Activated CD4-positive, alpha-beta T cell treated with anti-CD3 and anti-CD28 coated beads, Interleukin-10, Interleukin-2, amounts not matched to agents 100 ng/mL and 50 ng/mL, durations not matched to agents 16 hours and 8 hours (primary cell): ENCODE measurements around the gene TREML1.

ENCODE experiments used
- DNase-seq: peaks from one replicate; pipeline ENCODE4 v3.0.0-alpha.2; 2020

The TREML1 gene

DNA sequence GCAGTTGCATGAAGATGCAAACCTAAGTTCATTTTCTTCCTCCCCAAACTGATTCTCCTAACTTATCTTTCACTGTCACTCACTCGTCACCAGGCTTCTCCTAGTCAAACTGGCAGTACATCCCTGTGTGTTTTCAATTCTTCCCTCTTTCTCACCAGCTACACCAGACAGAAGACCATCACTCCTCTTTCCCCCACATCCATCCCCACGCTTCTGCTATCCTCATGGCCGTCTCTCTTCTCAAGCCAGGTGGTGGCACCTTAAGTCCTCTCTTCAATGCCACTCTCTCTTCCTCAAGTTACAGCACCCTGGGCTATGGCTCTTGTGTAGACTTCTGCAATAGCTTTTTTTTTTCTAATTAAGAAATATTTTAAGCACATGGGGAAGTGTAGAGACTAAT, 23.1 kb upstream of the TREML1 start:
- no peak for DNase-seq

DNA sequence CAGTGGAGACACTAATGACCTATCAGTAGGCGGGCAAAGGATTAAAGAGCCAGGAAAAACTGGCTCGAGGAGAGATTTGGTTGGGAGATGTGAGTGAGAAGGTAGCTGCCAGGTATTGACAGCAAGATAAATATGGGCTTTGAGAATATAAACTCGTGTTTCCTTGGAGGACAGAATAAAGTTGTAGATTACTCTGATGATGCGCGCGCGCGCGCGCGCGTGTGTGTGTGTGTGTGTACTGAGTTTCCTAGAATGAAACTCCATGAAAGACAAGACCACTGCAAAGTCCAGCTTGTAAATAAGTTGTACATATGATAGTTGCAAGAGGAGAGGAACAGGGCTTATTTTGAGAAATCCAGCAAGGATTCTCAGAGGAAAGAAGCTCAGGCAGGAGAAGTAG, 22.0 kb upstream of the TREML1 start:
- no peak for DNase-seq

DNA sequence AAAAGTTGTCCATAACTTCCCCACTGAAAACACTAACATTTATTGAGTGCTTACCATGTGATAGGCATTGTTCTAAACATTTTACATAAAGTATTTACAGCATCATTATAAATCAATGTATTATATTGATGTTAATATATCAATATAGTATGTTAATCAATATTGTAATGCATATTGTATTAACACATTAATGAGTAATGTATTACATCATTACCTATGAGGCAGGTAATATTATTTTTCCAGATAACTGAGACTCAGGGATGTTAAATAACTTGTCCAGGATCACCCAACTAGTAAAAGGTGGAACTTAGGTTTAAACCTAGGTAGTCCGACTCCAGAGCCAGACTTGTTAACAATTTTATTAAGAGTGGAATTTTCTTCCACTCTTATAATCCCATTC, 20.9 kb upstream of the TREML1 start:
- DNase-seq, result no peak

DNA sequence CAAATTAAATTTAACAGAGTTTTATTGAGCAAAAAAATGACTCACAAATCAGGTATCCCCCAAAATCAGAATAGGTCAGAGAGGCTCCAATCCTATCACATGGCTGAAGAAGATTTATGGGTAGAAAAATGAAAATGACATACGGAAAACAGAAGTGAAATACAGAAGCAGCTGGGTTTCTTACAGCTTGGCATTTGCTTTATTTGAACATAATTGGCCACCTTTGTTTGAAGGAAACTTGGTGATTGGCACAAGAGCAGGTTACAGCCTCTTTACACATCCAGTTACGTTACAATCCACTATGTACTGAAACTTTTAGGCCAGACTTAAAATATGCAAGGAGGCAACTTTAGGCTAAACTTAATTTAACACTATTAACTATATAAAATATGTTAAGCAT, 20.5 kb upstream of the TREML1 start:
- no peak for DNase-seq

DNA sequence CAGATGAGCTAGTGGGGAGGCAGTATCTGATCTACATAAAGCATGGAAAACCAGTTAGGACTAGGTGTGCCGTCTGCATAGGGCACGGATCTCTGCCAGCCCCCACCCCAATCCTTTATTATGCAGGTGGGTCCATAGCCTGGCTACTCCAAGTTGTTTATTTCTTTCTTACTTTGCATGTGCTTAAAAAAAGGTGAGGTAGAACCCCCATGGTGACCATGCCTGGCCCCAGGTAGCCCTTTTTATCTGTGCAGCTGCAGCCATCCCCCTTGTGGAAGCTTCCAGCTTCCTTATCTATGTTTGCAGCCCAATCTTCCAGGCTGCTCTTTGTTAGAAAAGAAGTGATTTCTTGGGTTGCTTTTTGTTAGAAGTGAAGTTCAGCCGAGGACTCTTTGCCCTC, 17.8 kb upstream of the TREML1 start:
- no peak for DNase-seq

DNA sequence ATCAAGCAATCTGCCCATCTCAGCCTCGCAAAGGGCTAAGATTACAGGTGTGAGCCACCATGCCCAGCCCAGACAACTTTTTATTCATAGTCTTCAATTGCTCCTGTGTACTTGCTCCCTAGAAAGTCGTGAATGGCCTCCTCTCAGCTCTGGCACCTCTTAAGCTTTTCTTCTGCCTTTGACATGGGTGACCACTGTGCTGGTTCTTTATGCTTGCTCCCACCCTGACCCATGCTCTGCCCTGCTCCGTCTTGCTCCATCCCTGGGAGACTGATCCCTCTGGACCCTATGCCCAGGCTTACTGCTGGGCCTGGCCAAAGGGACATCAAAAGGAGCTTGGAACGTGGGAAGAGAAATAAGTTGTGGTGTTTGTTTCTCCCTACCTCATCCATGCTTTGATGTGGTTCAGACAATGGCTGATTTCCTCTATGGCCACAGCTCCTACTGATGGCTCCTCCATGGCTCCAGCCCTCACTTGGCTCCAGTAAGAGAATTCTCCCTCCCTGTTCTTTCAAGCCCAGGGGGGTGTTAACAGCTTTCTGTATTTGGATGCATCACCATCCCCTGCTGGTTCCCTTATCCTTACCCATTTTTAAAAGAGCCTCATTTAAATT, 16.5 kb upstream of the TREML1 start:
- DNase-seq, result no peak

DNA sequence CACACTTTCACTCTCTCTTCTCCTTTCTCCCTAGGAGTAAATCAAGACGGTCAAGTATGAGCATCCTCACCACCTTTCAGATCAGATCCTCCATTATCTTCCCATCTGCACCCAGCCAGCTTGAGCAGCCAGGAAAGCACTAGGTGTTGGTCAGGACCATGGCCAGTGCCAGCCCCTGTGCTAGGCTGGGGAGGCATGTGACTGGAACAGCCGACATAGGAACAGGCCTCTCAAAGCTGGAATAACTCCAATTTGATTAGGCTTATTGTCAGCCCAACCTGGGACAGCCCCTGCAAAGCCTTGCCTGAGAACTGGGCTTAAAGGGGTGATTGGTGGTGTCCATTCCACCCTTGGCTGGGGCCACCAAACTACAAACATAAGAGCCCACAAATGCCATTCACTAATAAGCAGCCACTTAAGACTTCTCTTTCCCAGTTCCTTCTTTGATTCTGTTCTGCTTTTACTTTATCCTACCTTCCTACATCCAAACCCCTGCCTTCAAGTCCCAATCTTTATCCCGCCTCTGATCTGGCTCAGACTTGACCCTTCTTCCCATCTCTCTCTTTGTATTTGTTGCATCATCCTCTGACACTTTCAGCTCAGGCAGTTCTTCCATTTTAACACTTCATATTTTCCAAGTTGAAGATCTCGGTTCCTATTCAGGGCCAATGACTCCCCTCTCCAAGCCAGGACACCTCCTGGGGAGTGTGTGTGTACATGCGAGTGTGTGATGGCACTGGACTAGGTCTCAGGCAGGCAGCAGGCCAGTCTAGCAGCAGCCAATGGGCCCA, 13.2 kb upstream of the TREML1 start:
- DNase-seq, result no peak

DNA sequence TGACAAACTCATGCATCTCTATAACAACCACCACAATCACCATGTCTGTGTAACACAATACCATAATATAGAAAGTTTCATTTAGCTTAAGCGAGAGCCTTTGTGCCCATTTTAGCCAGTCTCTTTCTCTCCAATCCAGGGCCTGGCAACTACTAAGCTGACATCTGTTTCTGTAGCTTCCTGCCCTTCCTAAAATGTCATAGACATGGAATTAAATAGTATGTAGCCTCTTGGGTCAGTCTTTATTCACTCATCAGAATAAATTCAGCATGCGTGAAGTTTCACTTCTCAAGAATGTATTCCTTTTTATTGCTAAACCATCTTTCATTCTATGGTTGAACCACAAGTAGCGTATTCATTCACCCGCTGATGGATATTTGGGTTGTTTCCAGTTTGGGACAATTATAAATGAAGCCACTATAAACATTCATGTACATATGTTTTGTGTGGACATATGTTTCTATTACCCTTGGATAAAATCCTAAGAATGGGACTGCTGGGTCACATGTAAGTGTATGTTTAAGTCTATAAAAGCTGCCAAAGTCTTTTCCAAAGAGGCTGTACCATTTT, 10.5 kb upstream of the TREML1 start:
- no peak for DNase-seq

DNA sequence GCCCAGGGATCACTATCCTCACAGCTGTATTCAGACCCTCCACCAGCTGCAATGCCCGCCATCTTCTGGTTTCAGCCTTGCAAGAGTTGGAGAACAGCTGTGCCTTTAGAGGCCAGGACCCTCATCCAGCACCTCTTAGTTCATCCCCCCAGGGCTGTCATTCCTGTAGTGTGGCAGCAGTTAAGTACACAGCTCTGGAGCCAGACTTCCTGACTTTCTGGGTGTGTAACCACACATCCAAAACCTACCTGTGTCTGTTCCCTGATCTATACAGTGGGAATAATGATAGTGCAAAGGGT, 9.2 kb upstream of the TREML1 start:
- no peak for DNase-seq

DNA sequence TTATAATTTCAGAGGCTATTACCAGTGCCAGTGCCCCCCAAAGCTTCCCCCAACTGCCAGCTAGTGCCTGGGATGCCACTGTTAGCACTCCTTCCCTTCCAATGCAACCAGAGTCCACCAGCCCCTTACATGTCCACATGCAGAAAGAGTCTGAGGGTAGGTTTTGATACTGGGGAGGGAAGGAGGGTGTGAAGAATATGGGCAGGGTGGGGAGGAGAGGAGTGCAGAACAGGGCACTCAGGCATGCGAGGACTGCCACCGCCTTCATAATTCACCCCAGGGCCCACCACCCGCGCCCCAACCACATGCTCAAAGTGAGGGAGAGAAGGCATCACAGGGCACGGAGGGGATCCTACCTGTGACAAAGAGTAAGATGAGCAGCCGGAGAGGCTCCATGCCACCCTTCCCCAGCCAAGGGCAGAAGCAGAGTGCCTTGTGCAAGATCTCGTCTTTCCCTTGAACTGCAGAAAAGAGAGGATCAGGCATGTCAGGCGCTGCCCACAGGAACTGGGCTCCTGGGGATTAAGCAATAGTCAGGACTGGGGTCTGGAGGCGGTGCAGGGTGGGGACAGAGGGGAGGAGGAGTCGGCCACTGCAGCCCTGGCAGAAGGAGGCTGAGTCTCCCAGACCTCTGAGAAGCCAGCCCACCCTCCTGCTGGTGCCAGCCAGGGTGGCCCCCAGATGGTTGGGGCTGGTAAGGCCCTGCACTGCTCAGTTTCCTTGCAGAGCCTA, 8.7 kb upstream of the TREML1 start, which contains the start of gene TREM2:
TSS of gene TREM2 (minus strand) at position 430 of the 732 bp plus-strand sequence. CDS start at position 396, 34 bp downstream.
- no peak for DNase-seq

DNA sequence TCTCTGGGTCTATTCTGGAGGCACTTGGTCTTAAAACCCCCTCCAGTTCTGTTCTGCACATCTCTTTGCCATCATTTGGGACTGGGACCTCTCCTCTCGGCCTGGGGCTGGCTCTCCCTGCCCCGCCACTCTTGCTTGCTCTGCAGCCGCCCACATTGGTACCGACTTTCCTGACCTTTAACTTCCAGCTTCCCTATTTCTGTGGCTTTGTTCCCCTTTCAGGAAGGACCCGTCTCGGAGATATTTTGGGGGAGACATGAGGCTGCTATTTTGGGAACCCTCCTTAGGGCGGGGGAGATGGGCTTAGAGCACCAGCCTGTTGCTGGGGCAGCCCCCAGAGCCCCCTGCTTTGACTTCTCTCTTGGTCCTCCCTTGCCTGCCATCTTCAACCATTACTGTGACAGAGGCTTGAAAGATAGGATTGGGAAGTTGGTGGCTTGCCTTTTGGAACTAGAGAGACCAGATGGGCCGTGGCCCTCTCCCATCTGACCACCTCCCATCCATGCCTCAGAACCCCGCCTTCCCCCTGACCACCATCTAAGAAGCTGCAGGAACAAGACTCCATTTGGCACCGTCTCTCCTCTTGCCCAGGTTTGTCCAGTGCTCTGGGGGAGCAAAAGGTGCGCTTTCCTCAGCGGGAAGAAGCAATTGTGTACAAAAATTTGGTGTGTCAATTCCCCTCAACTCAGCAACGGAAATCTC, 7.9 kb upstream of the TREML1 start:
- no peak for DNase-seq

DNA sequence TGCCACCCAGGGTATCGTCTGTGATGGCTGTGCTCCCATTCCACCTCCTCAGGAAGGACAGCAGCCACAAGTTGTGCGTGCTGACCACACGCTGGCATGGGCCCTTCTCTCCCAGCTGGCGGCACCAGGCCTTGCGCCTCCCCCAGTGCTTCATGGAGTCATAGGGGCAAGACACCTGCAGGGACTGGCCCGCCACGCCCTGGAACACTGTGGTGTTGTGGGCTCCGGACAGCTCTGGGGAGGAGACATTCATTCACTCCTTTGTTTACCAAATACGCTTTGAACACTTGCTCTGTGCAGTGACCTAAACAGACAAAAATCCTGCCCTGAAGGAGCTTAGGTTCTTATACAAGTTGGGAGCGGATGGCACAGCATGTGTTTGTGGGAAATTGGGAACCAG, 7.2 kb upstream of the TREML1 start:
- DNase-seq, result no peak

DNA sequence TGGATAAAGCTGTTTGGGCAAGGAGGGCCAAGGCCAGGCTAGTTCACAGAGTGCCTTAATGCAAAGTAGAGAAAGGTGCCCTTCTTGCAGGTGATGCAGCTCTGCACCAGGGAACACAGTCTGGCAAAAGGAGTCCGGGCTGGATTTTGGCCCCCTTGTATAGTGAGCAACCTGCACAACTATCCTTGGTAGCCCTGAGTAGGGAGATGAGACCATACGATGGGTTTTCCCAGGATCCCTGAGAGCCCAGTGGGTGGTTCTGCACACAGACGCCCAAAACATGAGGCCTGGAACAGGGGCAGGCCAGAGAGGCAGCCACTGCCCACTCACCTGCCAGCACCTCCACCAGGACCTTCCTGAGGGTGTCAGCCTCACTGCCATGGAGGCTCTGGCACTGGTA, 6.8 kb upstream of the TREML1 start:
- DNase-seq, result no peak

DNA sequence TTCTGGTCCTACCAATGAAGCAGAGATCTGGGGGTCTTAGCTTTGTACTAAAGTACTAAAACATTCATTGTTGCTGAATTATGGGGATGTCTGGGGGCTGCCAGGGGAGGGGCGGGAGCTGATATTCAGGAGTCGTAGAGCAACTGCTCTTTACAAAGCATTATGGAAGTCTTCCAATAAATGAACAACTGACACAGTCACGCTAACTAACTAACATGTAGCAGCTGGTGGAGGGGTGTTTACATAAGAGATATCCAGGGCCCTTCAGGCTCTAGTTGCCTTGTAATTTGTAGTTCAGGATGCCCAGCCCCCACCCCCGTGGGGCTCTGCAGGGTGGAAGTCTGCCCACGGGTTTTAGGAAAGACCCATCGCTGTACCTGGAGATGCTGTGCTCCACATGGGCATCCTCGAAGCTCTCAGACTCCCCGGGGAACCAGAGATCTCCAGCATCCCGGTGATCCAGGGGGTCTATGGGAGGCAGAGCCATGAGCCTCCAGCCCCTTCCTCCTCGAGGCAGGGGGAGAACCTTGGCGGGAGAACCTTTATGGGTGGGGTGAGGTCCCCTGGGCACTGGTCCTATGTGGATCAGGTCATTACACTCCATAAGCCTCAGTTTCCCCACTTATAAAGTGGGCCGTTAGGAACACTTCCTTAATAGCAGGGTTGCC, 5.4 kb upstream of the TREML1 start:
- DNase-seq, result no peak

DNA sequence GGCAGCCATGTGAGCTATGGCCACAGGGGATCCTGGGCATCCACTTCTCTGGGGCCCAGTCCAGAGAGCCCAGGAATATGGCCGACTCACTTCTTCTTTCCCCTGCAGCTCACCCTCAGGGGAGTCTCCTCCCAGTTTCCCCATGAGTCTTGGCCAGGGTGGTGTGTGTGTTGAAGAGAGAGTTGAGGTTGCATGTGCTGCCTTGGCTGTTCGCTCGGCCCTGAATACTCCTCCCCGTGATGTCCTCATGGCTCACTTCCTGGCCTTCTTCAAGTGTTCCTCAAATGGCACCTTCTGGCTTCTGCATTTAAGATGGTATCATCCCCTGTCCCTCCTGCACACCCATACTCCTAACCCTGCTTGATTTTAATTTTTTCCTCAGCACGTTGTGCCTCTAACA, 3.2 kb upstream of the TREML1 start:
- no peak for DNase-seq

DNA sequence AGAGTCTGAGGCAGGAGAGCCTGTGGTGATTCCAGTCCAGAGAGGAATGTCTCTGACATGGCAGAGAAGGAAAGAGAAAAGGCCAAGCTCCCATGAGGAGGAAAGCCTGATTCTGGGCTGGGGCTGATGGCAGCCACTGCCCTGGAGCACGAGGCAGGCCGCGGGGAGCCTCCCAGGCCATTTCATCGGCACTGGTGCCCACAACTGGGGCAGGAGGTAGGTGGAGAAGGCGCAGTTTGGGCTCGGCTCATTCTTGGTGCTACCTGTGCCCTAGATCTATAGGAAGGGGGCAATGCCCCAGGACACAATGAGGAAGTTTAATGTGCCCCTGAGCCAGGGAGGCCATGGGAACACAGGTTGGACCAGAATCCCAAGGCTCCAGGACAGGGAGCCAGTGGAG, 2.6 kb upstream of the TREML1 start:
- no peak for DNase-seq

DNA sequence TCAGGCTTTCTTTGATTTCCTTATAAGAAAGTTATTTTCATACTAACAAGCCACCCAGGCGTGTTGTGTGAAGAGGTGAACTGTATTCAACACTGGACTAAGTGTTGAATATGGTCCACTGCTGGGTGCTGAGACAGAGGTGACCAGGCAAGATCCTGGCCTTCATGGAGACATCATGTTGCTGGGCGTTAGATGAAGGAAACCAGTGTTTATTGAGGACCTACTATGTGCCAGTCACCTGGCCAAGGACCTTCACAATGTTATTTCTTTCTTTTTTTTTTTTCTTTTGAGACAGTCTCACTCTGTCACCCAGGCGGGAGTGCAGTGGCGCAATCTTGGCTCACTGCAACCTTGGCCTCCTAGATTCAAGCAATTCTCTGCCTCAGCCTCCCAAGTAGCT, 1.9 kb upstream of the TREML1 start:
- no peak for DNase-seq

DNA sequence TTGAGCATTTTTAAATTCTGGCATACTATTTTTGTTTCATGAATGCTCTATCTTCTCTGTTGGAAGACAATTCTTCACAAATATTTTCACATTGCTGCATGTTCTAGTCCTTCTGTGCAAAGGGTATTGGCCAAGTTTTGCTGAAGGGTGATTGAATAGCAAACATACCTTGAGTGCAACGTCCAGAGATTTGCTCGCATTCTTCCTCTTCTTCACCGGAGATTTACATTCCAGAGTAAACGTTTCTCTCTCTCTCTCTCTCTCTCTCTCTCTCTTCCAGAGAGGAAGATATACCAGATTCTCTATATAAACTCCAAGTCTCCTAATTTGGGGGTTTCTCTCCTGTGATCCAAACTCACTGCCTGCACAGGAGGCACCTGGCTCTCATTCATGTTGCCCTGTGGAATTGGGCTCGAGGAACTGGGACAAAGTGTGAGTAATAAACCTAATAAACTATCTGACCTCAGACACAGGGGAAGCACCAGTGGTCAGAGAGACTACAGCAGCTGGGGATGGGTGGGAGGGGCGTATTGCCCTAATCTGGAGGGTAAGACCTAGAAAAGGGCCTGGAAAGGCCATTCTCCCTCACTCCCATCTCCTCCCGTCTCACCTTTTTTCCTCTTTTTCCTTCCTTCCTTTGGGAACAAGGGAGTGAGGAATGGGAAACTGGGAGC, 1.1 kb upstream of the TREML1 start:
- no peak for DNase-seq

DNA sequence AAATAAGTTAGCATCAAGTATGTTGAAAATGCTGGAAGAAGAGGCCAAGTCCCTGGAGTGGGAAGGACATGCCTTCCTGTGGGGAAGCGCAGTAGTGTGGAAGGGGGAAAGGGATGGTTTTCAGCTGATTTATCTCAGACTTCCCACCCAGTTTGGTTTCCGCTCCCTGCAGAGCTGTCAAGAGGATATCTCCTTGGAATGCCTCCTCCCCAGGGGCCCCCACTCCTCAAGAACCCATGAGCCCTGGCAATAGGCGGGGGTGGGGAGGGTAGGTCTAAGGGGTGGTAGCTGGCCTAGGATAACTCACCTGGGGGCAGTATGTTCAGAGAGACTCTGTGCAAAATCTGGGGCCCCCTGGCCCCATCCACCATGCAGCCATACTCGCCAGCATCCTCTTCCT, 696 bp downstream of the TREML1 start:
- DNase-seq, result no peak

DNA sequence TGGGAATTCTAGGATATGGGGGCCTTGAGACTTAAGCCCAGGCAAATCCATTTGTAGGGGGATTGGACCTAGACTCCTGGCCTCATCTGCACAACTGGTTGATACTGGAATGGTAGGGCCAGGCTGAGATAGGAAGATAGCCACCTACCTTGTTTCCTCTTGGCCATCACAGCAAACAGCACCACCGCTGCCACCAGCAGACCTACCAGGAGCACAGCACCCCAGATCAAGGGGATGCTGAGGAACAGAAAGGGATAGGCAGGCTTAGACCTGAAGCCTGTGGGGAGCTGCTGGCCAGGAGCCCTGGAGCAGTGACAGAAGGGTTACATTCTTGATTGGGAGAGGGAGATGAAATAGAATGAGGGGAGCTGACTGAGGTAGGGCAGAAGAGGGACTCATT, 3.5 kb downstream of the TREML1 start:
- DNase-seq, result no peak

DNA sequence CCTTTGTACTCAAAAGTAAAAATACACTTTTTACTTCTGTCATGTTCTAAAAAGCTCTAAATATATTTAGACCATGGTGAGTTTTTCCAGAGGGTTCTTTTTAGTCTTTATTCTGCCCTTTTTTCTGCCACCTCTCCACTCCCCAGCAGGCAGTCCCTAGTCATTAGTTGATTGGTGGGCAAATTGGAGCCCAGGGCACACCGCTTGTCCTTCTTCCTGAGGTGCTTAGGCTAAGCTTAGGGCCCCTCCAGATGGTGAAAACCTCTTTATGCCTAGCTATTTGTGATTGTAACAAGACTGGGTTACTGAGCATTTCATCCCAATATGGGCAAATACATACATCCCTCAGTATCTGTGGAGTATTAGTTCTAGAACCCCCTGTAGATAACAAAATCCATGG, 6.2 kb downstream of the TREML1 start:
- no peak for DNase-seq

DNA sequence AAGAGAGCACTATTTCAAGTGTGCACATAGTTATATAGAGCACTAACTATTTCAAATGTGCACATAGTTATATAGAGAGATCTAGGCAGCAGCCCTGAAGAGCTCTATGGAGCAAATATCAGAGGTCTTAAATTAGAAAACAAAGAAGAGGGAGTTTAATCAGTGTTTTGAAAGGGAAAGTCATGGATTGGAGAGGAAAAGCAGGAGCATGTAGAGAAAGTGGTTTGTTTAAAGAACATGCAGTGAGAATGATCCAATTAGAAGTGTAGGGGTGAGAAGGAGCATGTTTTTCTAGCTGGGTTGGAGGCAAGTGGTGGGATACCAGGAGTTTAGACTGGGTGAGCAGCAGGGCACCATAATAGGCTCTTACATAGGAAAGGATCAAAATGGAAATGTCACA, 17.2 kb downstream of the TREML1 start:
- DNase-seq, result no peak
